ENCODE measurements around the gene ZBTB1.

ZBTB1 gene

DNA sequence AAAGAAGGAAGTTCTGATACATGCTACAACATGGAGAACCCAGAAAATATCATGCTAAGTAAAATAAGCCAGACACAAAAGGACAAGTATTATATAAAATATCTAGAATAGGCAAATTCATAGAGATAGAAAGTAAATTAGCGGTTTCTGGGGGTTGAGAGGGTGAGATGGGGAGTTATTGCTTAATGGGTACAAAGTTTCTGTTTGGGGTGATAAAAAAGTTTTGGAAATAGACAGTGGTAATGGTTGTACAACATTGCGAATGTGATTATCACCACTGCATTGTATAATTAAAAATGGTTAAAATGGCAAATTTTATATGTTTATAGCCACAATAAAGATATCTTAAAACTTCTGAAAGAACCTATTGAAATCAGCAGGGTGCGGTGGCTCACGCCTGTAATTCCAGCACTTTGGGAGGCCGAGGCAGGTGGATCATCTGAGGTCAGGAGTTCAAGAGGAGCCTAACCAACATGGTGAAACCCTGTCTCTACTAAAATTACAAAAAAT lies 15.9 kb upstream of the ZBTB1 start:
- Mint-ChIP-seq H3K9me3 (no peaks in the 10 kb centered on the region), H3K27me3 (ENCODE audit: low read depth, poor library complexity) (no peaks in the 10 kb centered on the region), H3K4me1 (peaks cover 6% of the 10 kb centered on the region), H3K36me3 (ENCODE audit: low read depth) (peaks cover 54% of the 10 kb centered on the region), H3K27ac (no peak overlapping the region), H3K4me3 (no peak overlapping the region)
- TF ChIP-seq, protein P1, sequence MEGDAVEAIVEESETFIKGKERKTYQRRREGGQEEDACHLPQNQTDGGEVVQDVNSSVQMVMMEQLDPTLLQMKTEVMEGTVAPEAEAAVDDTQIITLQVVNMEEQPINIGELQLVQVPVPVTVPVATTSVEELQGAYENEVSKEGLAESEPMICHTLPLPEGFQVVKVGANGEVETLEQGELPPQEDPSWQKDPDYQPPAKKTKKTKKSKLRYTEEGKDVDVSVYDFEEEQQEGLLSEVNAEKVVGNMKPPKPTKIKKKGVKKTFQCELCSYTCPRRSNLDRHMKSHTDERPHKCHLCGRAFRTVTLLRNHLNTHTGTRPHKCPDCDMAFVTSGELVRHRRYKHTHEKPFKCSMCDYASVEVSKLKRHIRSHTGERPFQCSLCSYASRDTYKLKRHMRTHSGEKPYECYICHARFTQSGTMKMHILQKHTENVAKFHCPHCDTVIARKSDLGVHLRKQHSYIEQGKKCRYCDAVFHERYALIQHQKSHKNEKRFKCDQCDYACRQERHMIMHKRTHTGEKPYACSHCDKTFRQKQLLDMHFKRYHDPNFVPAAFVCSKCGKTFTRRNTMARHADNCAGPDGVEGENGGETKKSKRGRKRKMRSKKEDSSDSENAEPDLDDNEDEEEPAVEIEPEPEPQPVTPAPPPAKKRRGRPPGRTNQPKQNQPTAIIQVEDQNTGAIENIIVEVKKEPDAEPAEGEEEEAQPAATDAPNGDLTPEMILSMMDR (IDR thresholded peaks at IDR 0.05) = no peak
- no peak for DNase-seq

- TF ChIP-seq, protein P1 (IDR thresholded peaks at IDR 0.05) = no peak
- no peak overlapping the region for H3K27ac Mint-ChIP-seq
- no peaks in the 10 kb centered on the region for H3K4me1 Mint-ChIP-seq
- no peaks in the 10 kb centered on the region for H3K27me3 Mint-ChIP-seq (ENCODE audit: low read depth, poor library complexity)
- no peak for DNase-seq
- no peak overlapping the region for H3K4me3 Mint-ChIP-seq
- peaks cover 39% of the 10 kb centered on the region for H3K36me3 Mint-ChIP-seq (ENCODE audit: low read depth)
- H3K9me3 Mint-ChIP-seq = no peaks in the 10 kb centered on the region
Observed at GRCh38 chr14:64491637-64492036, 12.9 kb upstream of the ZBTB1 start.

DNA sequence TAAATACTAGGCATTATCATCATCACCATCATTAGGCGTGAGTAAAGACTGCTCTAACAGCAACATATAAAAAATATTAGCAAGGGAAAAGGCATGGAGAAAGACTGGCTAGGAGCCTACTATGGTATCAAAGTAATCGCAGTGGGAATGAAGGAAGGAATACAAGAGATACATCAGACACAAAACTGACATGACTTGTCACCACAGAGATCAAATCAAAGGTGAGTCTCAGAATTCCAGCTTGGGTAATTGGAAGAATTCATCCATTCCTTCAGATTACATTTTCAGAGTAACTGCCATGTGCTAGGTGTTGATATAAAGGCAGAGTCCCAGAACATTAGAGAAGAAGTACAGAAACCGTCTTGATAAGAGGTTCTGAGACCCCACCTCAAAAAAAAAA lies 11.1 kb upstream of the ZBTB1 start:
- Mint-ChIP-seq H3K4me1 (peaks cover 6% of the 10 kb centered on the region), H3K9me3 (no peaks in the 10 kb centered on the region), H3K36me3 (ENCODE audit: low read depth) (peaks cover 29% of the 10 kb centered on the region), H3K27me3 (ENCODE audit: low read depth, poor library complexity) (no peaks in the 10 kb centered on the region), H3K27ac (peak overlapping the region; percentile 4), H3K4me3 (no peak overlapping the region)
- TF ChIP-seq, protein P1 (IDR thresholded peaks at IDR 0.05) = no peak
- DNase-seq = no peak

- Mint-ChIP-seq H3K9me3 (no peaks in the 10 kb centered on the region), H3K27ac (no peak overlapping the region), H3K27me3 (ENCODE audit: low read depth, poor library complexity) (no peaks in the 10 kb centered on the region), H3K4me1 (peaks cover 15% of the 10 kb centered on the region), H3K36me3 (ENCODE audit: low read depth) (peaks cover 23% of the 10 kb centered on the region), H3K4me3 (no peak overlapping the region)
- TF ChIP-seq, protein P1 (IDR thresholded peaks at IDR 0.05) = no peak
- no peak for DNase-seq
Observed at GRCh38 chr14:64495252-64495651, 9.3 kb upstream of the ZBTB1 start.

DNA sequence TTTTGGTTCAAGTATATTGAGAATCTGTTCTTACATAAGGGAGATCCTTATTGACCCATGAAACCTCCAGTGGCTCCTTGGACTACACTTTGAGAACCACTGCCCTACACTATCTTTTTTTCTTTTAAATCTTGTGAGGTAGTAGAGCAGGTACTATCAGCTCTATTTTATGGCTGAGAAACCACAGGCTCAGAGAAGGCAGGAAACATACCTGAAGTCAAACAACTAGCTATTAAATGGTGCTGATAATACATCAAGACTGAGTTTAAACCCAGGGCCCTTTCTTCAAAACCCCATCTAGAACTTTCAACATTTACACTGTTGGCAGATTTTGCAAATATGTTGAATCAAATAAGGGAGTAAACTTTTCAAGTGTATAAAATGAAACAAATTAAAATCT lies 7.8 kb upstream of the ZBTB1 start:
- Mint-ChIP-seq H3K27me3 (ENCODE audit: low read depth, poor library complexity) (no peaks in the 10 kb centered on the region), H3K36me3 (ENCODE audit: low read depth) (peaks cover 11% of the 10 kb centered on the region), H3K4me3 (no peak overlapping the region), H3K27ac (no peak overlapping the region), H3K9me3 (no peaks in the 10 kb centered on the region), H3K4me1 (peaks cover 27% of the 10 kb centered on the region)
- TF ChIP-seq, protein P1 (IDR thresholded peaks at IDR 0.05) = no peak
- DNase-seq = no peak

- Mint-ChIP-seq H3K36me3 (ENCODE audit: low read depth) (peaks cover 11% of the 10 kb centered on the region), H3K4me3 (peak overlapping the region; percentile 39), H3K27me3 (ENCODE audit: low read depth, poor library complexity) (no peaks in the 10 kb centered on the region), H3K4me1 (peaks cover 41% of the 10 kb centered on the region), H3K27ac (no peak overlapping the region), H3K9me3 (no peaks in the 10 kb centered on the region)
- DNase-seq = no peak
- TF ChIP-seq, protein P1 (IDR thresholded peaks at IDR 0.05) = no peak
Observed at GRCh38 chr14:64500088-64500487, 4.5 kb upstream of the ZBTB1 start.

All from nephron progenitor cell (in vitro differentiated cells).